ENCODE data around the gene ZBED6.

- TF ChIP-seq CTCF (IDR thresholded peaks at IDR 0.05), result no peak
- no peak for TF ChIP-seq ZBTB33 (IDR thresholded peaks at IDR 0.05; ENCODE audit: borderline replicate concordance, low read depth)
- no peak for TF ChIP-seq POLR2AphosphoS5 (IDR thresholded peaks at IDR 0.05; ENCODE audit: low read depth, low read length)
- TF ChIP-seq USF2 (IDR thresholded peaks at IDR 0.05; ENCODE audit: borderline replicate concordance, low read depth, low read length), result no peak
- no peak for TF ChIP-seq GABPA (IDR thresholded peaks at IDR 0.05; ENCODE audit: low read depth)
- no peak for TF ChIP-seq MAX (IDR thresholded peaks at IDR 0.05; ENCODE audit: low read depth)
- TF ChIP-seq TEAD4 (IDR thresholded peaks at IDR 0.05; ENCODE audit: borderline replicate concordance, insufficient read depth), result no peak
- no peak for TF ChIP-seq REST (IDR thresholded peaks at IDR 0.05; ENCODE audit: low read depth, low read length)
Measured at GRCh38 chr1:203826175-203826574, 30.8 kb downstream of the ZBED6 start.

Measured in SK-N-SH (cell line).